Gastrocnemius medialis (tissue), 4 donors: Measurements from ENCODE around the gene PARN. TPM values are rescaled to one million over a fixed set of nuclear protein-coding genes. Genes with fewer than 3 reads are reported as not detected.
A peak's percentile ranks its signal among the peaks of the same experiment; 100 is the strongest.
"Not testable (repeated sequence)": the region's sequence is repeated elsewhere in the genome, so short reads cannot be mapped to it uniquely, and the experiment has no call there.

ENCODE experiments used
- ATAC-seq, 2 donors: fragments of 150-250 bp; one replicate each; pipeline ENCODE4 v1.9.1; 2016
- DNase-seq, 2 donors: peaks; one replicate each; pipeline ENCODE4 v3.0.0-alpha.2; 2019
- H3K27ac ChIP-seq, 4 donors: fragments of 200-600 bp; sonication (generic); 1 replicate in 1 of 4; 2 replicates in 3 of 4; pipeline ENCODE4 v1.5.1; 2016 to 2018; ENCODE audit warnings: mild to moderate bottlenecking in 2 of 4, moderate library complexity in 1 of 4
- H3K27me3 ChIP-seq, 3 donors: fragments of 200-600 bp; sonication (generic) in 2 of 3; 1 replicate in 1 of 3; 2 replicates in 2 of 3; pipeline versions ENCODE4 v1.5.1 to v1.6.0; 2016 to 2019; ENCODE audit warnings: mild to moderate bottlenecking in 1 of 3, moderate library complexity in 1 of 3
- H3K36me3 ChIP-seq, 2 donors: fragments of 200-600 bp; sonication (generic) in 1 of 2; one replicate each; pipeline ENCODE4 v1.5.1; 2017 to 2018
- H3K4me1 ChIP-seq, 2 donors: fragments of 200-600 bp; sonication (generic) in 1 of 2; one replicate each; pipeline ENCODE4 v1.5.1; 2016 to 2017; ENCODE audit warnings: mild to moderate bottlenecking in 2 of 2
- H3K4me3 ChIP-seq, 4 donors: fragments of 200-600 bp; sonication (generic) in 3 of 4; 1 replicate in 1 of 4; 2 replicates in 3 of 4; pipeline ENCODE4 v1.5.1; 2016 to 2019; ENCODE audit warnings: mild to moderate bottlenecking in 2 of 4
- H3K9me3 ChIP-seq, 3 donors: fragments of 200-600 bp; sonication (generic) in 2 of 3; 1 replicate in 1 of 3; 2 replicates in 2 of 3; pipeline ENCODE4 v1.5.1; 2016 to 2019
- POLR2A ChIP-seq, 2 donors: fragments of 450-650 bp; IDR thresholded peaks; one replicate each; pipeline ENCODE4 v1.6.1; 2017; ENCODE audit warnings: antibody characterized with exemption in 2 of 2, mild to moderate bottlenecking in 2 of 2, moderate library complexity in 2 of 2
- in situ Hi-C, 4 donors: fragments of 200-750 bp; cut with MboI; loops; one replicate each; pipeline versions ENCODE4 v1.15.0 to v1.8.0; 2017; ENCODE audit warnings: low sequenced_read_pairs in 4 of 4
- intact Hi-C: fragments of 100-400 bp; cut with DNase I; formaldehyde crosslinking; loops from one replicate; pipeline ENCODE4 v1.15.1; 2023; ENCODE audit warnings: low total_unique reads
- total RNA-seq, 4 donors: library from RNA; depleted of rRNA; stranded (reverse); fragments of >200 nt; gene quantifications; one replicate each; pipeline versions ENCODE4 v1.1.0 to v1.2.3, GENCODE V29; 2016
- TF ChIP-seq, protein P1 (sequence below), 5 experiments: fragments of 450-650 bp in 3 of 5; fragments of 200-600 bp in 2 of 5; sonication (generic) in 2 of 5; IDR thresholded peaks in 4 of 5; conservative IDR thresholded peaks in 1 of 5; 1 replicate in 4 of 5; 2 replicates in 1 of 5; pipeline ENCODE4 v1.5.1; 2016 to 2019; ENCODE audit warnings: antibody characterized with exemption in 5 of 5, mild to moderate bottlenecking in 3 of 5, moderate library complexity in 3 of 5

The PARN gene
- total RNA-seq, 4 donors from 2014 or later = 18.8 to 44.9 (median 31.2) TPM

DNA sequence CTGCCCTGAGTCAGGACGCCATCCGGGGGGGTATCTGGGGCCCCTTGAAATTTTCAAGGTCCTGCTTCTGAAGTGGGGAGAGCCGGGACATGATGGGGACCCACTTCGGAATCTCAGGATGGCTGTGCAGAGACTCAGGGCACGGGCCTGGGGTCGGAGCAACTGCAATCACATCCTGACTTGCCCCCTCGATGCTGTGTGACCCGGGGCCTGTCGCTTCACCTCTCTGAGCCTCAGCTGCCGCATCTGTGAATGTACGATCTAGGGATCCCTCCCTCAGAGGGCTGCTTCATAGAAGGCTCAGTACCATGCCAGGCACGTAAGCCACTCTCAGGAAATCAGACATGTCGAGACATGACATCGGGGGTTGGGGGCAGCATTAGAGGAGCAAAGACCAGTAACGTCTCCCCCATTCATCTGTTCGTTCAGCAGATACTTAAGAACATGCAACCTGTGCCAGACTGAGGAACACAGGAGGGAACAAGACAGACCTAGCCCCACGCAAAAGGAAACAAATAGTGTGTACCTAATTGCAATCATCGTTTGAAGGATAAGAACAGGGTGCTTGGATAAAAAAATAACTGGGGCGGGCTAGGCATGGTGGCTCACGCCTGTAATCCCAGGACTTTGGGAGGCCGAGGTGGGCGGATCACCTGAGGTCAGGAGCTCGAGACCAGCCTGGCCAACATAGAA lies 229.6 kb downstream of the PARN start:
- intact Hi-C loops = loop anchor here (2.0 kb wide), 3 partner anchors 92 to 128 kb away; no protein-coding TSS in a partner anchor
- in situ Hi-C loops = loop anchor here in 1 of 4 donors (25.0 kb wide), 1 partner anchor 88 kb away; no protein-coding TSS in a partner anchor
- H3K4me3 ChIP-seq = peak overlapping the region in 3 of 4 donors; percentile 2 to 26 (median 17)
- no peak for DNase-seq
- no peaks in the 10 kb centered on the region for H3K36me3 ChIP-seq
- peak overlapping the region; percentile 91 to 96 (median 94) for H3K27ac ChIP-seq
- ATAC-seq = peak in 1 of 2 donors; percentile 4
- peaks cover 21 to 25% of the 10 kb centered on the region in 2 donors for H3K4me1 ChIP-seq
- no peaks in the 10 kb centered on the region for H3K27me3 ChIP-seq
- H3K9me3 ChIP-seq = no peaks in the 10 kb centered on the region
- TF ChIP-seq, protein P1, sequence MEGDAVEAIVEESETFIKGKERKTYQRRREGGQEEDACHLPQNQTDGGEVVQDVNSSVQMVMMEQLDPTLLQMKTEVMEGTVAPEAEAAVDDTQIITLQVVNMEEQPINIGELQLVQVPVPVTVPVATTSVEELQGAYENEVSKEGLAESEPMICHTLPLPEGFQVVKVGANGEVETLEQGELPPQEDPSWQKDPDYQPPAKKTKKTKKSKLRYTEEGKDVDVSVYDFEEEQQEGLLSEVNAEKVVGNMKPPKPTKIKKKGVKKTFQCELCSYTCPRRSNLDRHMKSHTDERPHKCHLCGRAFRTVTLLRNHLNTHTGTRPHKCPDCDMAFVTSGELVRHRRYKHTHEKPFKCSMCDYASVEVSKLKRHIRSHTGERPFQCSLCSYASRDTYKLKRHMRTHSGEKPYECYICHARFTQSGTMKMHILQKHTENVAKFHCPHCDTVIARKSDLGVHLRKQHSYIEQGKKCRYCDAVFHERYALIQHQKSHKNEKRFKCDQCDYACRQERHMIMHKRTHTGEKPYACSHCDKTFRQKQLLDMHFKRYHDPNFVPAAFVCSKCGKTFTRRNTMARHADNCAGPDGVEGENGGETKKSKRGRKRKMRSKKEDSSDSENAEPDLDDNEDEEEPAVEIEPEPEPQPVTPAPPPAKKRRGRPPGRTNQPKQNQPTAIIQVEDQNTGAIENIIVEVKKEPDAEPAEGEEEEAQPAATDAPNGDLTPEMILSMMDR (IDR thresholded peaks at IDR 0.05 in 4 of 5, conservative IDR thresholded peaks at IDR 0.05 in 1 of 5) = no peak
- TF ChIP-seq POLR2A (IDR thresholded peaks at IDR 0.05) = peak in 1 of 2 donors; percentile 29

GRCh38 chr16:14399378-14400284 lies 230.4 kb downstream of the PARN start:
- Histone ChIP-seq H3K27ac (peak overlapping the region; percentile 91 to 96 (median 94)), H3K4me1 (peaks cover 21 to 25% of the 10 kb centered on the region in 2 donors), H3K4me3 (peak overlapping the region; percentile 17 to 32 (median 22)), H3K36me3 (no peaks in the 10 kb centered on the region), H3K27me3 (no peaks in the 10 kb centered on the region), H3K9me3 (no peaks in the 10 kb centered on the region)
- DNase-seq = peak; percentile 83 to 89
- peak; percentile 87 to 88 for ATAC-seq
- TF ChIP-seq, protein P1 (IDR thresholded peaks at IDR 0.05 in 4 of 5, conservative IDR thresholded peaks at IDR 0.05 in 1 of 5) = no peak
- TF ChIP-seq POLR2A (IDR thresholded peaks at IDR 0.05) = no peak
- in situ Hi-C loops (loop anchor here in 1 of 4 donors (25.0 kb wide), 1 partner anchor 87 kb away; no protein-coding TSS in a partner anchor), intact Hi-C loops (loop anchor here (2.0 kb wide), 3 partner anchors 91 to 129 kb away; no protein-coding TSS in a partner anchor)

- H3K36me3 ChIP-seq = no peaks in the 10 kb centered on the region
- no peak overlapping the region for H3K4me3 ChIP-seq
- peaks cover 21 to 25% of the 10 kb centered on the region in 2 donors for H3K4me1 ChIP-seq
- no peak for TF ChIP-seq POLR2A (IDR thresholded peaks at IDR 0.05)
- TF ChIP-seq, protein P1 (IDR thresholded peaks at IDR 0.05 in 4 of 5, conservative IDR thresholded peaks at IDR 0.05 in 1 of 5) = no peak
- ATAC-seq = no peak
- in situ Hi-C loops (no loop called here), intact Hi-C loops (no loop called here)
- peak overlapping the region; percentile 91 to 96 (median 94) for H3K27ac ChIP-seq
- DNase-seq = no peak
- no peaks in the 10 kb centered on the region for H3K27me3 ChIP-seq
- no peaks in the 10 kb centered on the region for H3K9me3 ChIP-seq
Measured at GRCh38 chr16:14398014-14398717, 231.9 kb downstream of the PARN start.

GRCh38 chr16:14395710-14396304 lies 234.3 kb downstream of the PARN start:
- ATAC-seq, H3K9me3 ChIP-seq, H3K27me3 ChIP-seq, intact Hi-C loops, in situ Hi-C loops, DNase-seq, H3K36me3 ChIP-seq, H3K4me3 ChIP-seq: not testable (repeated sequence)
- H3K4me1 ChIP-seq = peaks cover 21 to 24% of the 10 kb centered on the region in 2 donors
- peak overlapping the region in 1 of 4 donors; percentile 94 for H3K27ac ChIP-seq
